Kidney (tissue), 14 donors: Measurements from ENCODE around the gene AGAP5. TPM values are rescaled to one million over a fixed set of nuclear protein-coding genes. Genes with fewer than 3 reads are reported as not detected.

Source experiments
- DNase-seq, 5 donors: peaks; one replicate each; pipeline ENCODE4 v3.0.0-alpha.2; 2013 to 2020
- FAIRE-seq: peaks from 2 replicates; lab custom pipeline; 2012; peaks lifted over from hg19 to GRCh38; lab: Jason Lieb, UNC
- H3K27ac ChIP-seq, 2 donors: one replicate each; pipeline ENCODE4 v1.7.0; 2013; ENCODE audit warnings: low read depth in 2 of 2, low read length in 2 of 2, inconsistent platforms in 1 of 2
- H3K27me3 ChIP-seq: one replicate; pipeline ENCODE4 v1.7.1; 2013; ENCODE audit warnings: low read length, inconsistent platforms; ENCODE audit not compliant: control insufficient read depth, insufficient read depth
- H3K36me3 ChIP-seq, 3 donors: one replicate each; pipeline versions ENCODE4 v1.7.0 to v1.7.1; 2013; ENCODE audit warnings: low read length in 3 of 3, control low read depth in 1 of 3, inconsistent platforms in 1 of 3; ENCODE audit not compliant: insufficient read depth in 3 of 3, control insufficient read depth in 2 of 3
- H3K4me1 ChIP-seq, 3 donors: one replicate each; pipeline versions ENCODE4 v1.7.0 to v1.7.1; 2013; ENCODE audit warnings: low read length in 3 of 3, inconsistent platforms in 1 of 3, low read depth in 1 of 3; ENCODE audit not compliant: control insufficient read depth in 2 of 3, insufficient read depth in 2 of 3
- H3K4me3 ChIP-seq, 3 donors: one replicate each; pipeline versions ENCODE4 v1.7.0 to v1.8.1; 2013; ENCODE audit warnings: low read length in 3 of 3, control low read depth in 1 of 3, inconsistent platforms in 1 of 3
- H3K9ac ChIP-seq, 3 donors: one replicate each; pipeline versions ENCODE4 v1.7.0 to v1.7.1; 2013; ENCODE audit warnings: low read length in 3 of 3, control low read depth in 1 of 3, inconsistent platforms in 1 of 3
- H3K9me3 ChIP-seq, 3 donors: one replicate each; pipeline versions ENCODE4 v1.7.0 to v1.7.1; 2013; ENCODE audit warnings: low read length in 3 of 3, control low read depth in 1 of 3, inconsistent platforms in 1 of 3; ENCODE audit not compliant: control insufficient read depth in 2 of 3, insufficient read depth in 1 of 3
- intact Hi-C: fragments of 100-400 bp; cut with DNase I; formaldehyde crosslinking; loops from one replicate; pipeline ENCODE4 v1.11.1; 2022
- polyA plus RNA-seq: library from polyadenylated mRNA; stranded (reverse); fragments of 350-450 nt; fragmentation: Illumina TruSeq; extraction: RNeasy Lipid Tissue Mini Kit (QIAGEN cat#74804); gene quantifications from one replicate; pipeline ENCODE4 v1.2.3, GENCODE V29; 2014; ENCODE audit warnings: low read depth, low replicate concordance; ENCODE audit not compliant: insufficient read depth
- total RNA-seq: library from RNA; stranded (reverse); fragmentation: NEBNext Ultra II Directional; extraction: Animal tissue kit (Norgen Biotek cat#: 25700); gene quantifications from one replicate; pipeline ENCODE4 v1.2.1, GENCODE V29; 2021
- TF ChIP-seq, protein P1 (sequence below): IDR thresholded peaks from 3 replicates; pipeline ENCODE4 v1.5.1; 2012; ENCODE audit warnings: mild to moderate bottlenecking, moderate library complexity, borderline replicate concordance; ENCODE audit not compliant: insufficient read depth; ENCODE audit errors: extremely low read depth
- donor health status: control.
- donor health status: control.
- donor health status: control.
- donor health status: control.
- donor health status: control.
- donor health status: DM: yes; HTN: yes; CAD: no.
- donor health status: Normal renal cell carcinoma (clear cell type).

AGAP5 gene
- total and polyA plus RNA-seq, 2 donors from 2014 or later, result 3.8 to 9.9 TPM

DNA sequence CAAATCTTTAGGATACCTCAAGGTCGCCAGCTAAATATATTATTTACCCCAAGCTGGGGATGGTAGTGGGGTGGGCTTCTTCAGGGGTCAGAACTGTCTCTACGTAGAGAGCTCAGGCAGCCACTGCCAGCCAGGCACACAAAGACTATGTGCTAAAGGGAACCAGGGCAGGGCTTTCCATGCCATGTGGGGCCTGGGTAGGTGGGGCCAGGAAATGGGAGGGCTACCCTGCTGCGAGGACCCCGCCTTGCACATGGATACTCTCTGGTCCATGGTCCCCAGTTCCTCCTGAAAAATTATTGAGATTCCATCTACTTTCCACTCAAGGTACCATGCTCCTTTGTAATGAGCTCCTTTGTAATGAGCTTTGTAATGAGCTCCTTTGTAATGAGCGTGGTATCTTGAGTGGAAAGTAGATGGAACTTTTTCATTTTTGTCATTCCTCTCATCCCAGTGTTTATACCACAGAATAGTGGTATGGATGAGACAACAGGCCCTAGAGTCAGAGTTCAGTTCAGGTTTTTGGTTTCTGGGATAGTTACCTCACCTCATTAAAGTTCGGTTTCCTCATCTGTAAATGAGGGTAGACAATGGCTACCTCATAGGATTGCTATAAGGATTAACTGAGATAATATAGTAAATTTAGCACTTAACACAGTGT, 47.9 kb downstream of the AGAP5 start:
- H3K36me3 ChIP-seq, result no peaks in the 10 kb centered on the region
- TF ChIP-seq, protein P1, sequence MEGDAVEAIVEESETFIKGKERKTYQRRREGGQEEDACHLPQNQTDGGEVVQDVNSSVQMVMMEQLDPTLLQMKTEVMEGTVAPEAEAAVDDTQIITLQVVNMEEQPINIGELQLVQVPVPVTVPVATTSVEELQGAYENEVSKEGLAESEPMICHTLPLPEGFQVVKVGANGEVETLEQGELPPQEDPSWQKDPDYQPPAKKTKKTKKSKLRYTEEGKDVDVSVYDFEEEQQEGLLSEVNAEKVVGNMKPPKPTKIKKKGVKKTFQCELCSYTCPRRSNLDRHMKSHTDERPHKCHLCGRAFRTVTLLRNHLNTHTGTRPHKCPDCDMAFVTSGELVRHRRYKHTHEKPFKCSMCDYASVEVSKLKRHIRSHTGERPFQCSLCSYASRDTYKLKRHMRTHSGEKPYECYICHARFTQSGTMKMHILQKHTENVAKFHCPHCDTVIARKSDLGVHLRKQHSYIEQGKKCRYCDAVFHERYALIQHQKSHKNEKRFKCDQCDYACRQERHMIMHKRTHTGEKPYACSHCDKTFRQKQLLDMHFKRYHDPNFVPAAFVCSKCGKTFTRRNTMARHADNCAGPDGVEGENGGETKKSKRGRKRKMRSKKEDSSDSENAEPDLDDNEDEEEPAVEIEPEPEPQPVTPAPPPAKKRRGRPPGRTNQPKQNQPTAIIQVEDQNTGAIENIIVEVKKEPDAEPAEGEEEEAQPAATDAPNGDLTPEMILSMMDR, result no peak
- FAIRE-seq, result no peak
- no peak for DNase-seq
- H3K4me1 ChIP-seq, result peaks cover 0 to 2% (median 0%) of the 10 kb centered on the region in 3 donors
- no peaks in the 10 kb centered on the region for H3K27me3 ChIP-seq
- H3K9ac ChIP-seq, result no peak overlapping the region
- H3K9me3 ChIP-seq, result no peaks in the 10 kb centered on the region
- intact Hi-C loops, result no loop called here
- no peak overlapping the region for H3K4me3 ChIP-seq
- H3K27ac ChIP-seq, result no peak overlapping the region

GRCh38 chr10:73648975-73649829, 48.7 kb downstream of the AGAP5 start:
- DNase-seq (no peak), FAIRE-seq (no peak)
- no peak overlapping the region for H3K9ac ChIP-seq
- TF ChIP-seq, protein P1, result no peak
- no peaks in the 10 kb centered on the region for H3K9me3 ChIP-seq
- intact Hi-C loops, result no loop called here
- no peak overlapping the region for H3K27ac ChIP-seq
- H3K36me3 ChIP-seq, result no peaks in the 10 kb centered on the region
- H3K4me1 ChIP-seq, result peaks cover 0 to 2% (median 0%) of the 10 kb centered on the region in 3 donors
- H3K4me3 ChIP-seq, result no peak overlapping the region
- no peaks in the 10 kb centered on the region for H3K27me3 ChIP-seq

DNA sequence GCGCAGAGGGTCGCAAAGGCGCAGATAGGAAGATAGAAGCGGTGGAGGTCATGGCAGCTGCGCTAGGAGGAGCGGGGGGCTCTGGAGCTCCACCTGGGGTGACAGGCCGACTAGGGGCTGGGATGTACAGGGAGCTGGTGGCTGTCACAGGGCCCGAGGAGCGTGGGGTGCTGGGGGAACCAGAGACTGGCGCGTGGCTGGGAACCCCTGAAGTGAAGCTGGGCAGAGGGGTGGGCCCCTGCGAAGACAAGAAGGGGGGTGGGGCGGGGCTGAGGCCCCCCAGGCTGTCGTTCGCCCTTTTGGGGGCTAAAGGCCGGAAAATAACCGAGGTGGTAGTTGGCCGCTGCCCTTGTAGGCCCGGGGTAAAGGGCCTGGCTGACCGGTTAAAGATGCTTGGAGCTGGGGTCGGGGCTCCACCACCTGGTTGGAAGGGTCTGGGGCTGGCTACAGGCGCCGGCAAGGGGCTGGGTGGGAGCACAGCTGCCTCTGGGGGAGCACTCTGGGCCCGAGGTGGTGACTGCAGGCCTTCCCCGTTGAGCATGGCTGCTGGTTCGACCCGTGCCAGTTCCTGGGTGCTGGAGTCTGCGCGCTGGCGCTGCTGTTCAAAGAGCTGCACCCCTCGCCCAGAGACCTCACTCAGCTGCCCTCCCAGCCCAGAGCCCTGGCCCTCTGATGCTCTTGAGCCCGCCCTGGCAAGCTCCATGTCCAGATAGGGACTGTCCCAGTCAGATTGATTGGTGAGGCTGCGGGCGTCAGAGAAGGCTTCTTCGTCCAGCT, 49.8 kb downstream of the AGAP5 start:
- no peaks in the 10 kb centered on the region for H3K27me3 ChIP-seq
- H3K36me3 ChIP-seq, result no peaks in the 10 kb centered on the region
- FAIRE-seq (no peak), DNase-seq (peak in 2 of 5 donors; percentile 59 to 77)
- H3K4me1 ChIP-seq, result peaks cover 0 to 4% (median 0%) of the 10 kb centered on the region in 3 donors
- no peaks in the 10 kb centered on the region for H3K9me3 ChIP-seq
- TF ChIP-seq, protein P1, result no peak
- no peak overlapping the region for H3K27ac ChIP-seq
- H3K9ac ChIP-seq, result peak overlapping the region in 2 of 3 donors; percentile 11 to 65
- peak overlapping the region; percentile 69 to 75 (median 69) for H3K4me3 ChIP-seq
- intact Hi-C loops, result no loop called here
